Stimulated activated naive CD4-positive, alpha-beta T cell treated with Interleukin-2 at 50 U/mL for 16 hours (primary cell): ENCODE results near the gene ABCA9.
"Not testable (repeated sequence)": the region's sequence is repeated elsewhere in the genome, so short reads cannot be mapped to it uniquely, and the experiment has no call there.

Experiments used
- DNase-seq: peaks from one replicate; lab custom pipeline; 2025; lab: John Stamatoyannopoulos, UW

ABCA9 gene, protein sequence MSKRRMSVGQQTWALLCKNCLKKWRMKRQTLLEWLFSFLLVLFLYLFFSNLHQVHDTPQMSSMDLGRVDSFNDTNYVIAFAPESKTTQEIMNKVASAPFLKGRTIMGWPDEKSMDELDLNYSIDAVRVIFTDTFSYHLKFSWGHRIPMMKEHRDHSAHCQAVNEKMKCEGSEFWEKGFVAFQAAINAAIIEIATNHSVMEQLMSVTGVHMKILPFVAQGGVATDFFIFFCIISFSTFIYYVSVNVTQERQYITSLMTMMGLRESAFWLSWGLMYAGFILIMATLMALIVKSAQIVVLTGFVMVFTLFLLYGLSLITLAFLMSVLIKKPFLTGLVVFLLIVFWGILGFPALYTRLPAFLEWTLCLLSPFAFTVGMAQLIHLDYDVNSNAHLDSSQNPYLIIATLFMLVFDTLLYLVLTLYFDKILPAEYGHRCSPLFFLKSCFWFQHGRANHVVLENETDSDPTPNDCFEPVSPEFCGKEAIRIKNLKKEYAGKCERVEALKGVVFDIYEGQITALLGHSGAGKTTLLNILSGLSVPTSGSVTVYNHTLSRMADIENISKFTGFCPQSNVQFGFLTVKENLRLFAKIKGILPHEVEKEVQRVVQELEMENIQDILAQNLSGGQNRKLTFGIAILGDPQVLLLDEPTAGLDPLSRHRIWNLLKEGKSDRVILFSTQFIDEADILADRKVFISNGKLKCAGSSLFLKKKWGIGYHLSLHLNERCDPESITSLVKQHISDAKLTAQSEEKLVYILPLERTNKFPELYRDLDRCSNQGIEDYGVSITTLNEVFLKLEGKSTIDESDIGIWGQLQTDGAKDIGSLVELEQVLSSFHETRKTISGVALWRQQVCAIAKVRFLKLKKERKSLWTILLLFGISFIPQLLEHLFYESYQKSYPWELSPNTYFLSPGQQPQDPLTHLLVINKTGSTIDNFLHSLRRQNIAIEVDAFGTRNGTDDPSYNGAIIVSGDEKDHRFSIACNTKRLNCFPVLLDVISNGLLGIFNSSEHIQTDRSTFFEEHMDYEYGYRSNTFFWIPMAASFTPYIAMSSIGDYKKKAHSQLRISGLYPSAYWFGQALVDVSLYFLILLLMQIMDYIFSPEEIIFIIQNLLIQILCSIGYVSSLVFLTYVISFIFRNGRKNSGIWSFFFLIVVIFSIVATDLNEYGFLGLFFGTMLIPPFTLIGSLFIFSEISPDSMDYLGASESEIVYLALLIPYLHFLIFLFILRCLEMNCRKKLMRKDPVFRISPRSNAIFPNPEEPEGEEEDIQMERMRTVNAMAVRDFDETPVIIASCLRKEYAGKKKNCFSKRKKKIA (N-terminal part only)

GRCh38 chr17:69060822-69061221, at the start of gene ABCA9:
ABCA9 (minus strand) TSS chr17:69060927; CDS start chr17:69051126, 9,801 bp downstream.
- DNase-seq = no peak

DNA sequence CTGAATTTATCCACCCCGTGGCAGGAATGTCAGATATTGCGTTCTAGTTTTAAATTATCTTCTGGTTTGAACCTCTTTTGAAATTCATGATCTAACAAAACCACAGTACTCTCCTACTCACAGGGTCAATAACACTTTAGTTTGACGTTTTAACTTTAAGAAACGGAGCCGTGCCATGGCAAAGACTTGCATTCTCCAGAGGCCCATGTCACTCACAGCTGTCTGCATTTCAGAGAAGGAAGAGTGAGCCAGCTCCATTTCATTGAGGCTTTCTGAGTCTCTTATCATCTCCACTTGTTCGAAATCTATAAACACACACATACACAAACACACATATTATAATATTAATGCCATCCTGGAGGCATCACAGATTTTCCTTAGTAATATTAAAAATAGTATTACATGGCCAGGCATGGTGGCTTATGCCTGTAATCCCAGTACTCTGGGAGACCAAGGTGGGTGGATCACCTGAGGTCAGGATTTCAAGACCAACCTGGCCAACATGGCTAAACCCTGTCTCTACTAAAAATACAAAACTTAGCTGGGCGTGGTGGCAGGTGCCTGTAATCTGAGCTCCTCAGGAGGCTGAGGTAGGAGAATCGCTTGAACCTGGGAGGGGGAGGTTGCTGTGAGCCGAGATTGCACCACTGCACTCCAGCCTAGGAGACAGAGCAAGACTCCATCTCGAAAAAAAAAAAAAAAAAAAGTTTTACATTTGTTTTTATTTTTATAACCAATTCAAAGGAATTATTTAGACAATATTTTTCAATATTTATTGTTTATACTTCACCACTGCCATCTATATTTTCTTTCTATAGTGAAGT, 45.4 kb upstream of the ABCA9 start:
- no peak for DNase-seq

DNA sequence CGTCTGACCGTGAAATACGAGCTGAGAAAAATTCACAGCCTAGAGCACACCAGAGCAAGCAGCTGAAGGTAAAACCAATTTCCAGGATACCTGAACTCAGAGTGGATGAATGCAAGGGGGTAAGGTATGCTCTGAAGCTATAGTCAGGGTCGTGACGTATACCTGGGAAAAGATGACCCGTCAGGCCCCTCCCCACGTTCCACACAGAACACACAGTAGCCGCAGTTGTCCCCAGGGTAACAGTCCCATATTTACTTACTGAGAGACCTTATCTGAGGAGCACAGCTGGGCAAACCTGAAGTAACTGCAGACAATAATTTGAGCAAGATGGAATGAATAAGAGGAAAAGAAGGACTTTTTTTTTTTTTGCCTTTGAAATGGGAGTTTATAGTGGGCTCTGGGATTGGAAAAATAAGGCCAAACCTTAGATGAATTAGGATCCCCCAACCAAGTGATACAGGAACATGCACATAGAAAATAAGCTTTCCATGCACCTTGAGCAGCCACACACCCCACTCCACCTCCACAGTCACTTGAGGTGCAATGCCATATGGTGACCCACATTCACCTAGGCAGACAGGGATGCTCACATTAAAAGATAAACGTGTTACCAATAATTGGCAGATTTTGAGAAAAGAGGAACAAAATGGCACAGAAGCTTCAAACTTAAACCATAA, 43.0 kb upstream of the ABCA9 start:
- no peak for DNase-seq

DNA sequence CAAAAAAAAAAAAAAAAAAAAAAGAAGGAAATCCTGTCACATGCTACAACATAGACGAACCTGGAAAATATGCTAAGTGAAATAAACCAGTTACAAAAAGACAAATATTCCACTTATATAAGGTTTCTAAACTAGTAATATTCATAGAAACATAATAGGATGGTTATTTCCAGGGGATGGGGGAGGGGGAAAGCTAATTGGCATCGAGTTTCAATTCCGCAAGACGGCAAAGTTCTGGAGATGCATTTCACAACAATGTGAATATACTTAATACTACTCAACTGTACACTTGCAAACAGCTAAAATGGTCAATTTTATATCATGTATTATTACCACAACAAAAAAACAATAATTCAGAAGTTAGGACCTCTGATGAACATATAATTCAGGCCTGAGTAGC, 37.9 kb upstream of the ABCA9 start:
- DNase-seq = no peak

DNA sequence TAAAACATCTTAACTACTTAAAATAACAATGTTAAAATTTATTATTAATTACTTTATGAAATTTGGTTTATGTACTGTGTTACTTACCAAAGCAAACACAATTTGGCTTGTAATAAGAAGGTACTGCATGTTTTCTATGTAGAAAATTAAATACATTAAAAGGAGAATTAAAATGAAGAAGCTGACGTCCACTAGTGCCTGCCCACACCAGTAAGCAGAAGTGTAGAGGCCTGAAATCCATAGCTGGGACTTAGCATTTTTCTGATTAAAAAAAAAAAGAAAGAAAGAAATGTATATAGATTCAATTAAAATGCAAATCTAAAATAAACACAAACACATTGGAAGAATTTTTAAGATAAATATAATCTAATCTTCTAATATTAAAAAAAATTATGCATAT, 35.8 kb upstream of the ABCA9 start:
- no peak for DNase-seq

- no peak for DNase-seq
Observed at GRCh38 chr17:69093995-69094394, 33.3 kb upstream of the ABCA9 start.

- no peak for DNase-seq
Observed at GRCh38 chr17:69093279-69093789, 32.6 kb upstream of the ABCA9 start.

DNA sequence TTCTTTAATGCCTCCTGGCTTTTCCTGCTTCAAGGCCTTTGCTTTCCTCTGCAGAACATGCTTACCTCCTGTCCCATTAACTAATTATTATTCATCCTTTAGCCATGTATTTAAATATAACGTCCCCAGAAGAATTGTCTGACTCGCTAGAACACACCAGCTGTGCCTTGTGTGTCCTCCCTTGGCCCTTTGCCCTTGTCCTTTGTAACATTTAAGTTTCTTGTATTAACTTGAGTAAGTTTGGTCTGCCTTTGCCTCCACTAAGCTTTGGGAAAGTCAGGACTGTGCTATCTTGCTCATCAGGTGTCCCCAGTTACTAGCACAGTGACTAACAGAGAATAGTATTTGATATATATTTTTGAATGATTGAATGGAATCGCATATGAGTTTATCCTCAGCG, 29.6 kb upstream of the ABCA9 start:
- no peak for DNase-seq

DNA sequence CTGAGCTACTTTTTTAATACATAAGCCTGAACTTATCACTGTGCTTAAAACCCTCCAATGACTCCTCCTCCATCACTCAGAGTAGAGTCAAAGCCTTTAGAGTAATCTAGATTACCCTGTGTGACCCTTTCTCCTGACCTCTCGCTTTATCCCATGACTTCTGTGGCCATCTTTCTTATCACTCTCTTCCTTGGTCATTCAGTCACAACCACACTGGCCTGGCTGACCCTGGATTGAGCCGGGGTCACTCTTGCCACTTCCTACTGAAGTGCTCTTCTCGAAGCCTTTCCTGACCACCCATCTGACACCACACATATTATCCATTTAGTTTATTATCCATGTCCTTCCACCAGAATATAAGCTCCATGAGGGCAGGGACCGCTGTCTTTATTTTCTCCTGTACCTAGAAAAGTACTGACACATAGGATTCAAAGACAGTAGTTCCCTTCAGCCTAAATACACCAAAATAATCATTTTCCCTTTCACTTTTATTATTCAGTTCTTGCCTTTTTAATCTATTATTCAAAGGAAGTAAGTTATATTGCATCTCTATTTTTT, 28.0 kb upstream of the ABCA9 start:
- DNase-seq = no peak

DNA sequence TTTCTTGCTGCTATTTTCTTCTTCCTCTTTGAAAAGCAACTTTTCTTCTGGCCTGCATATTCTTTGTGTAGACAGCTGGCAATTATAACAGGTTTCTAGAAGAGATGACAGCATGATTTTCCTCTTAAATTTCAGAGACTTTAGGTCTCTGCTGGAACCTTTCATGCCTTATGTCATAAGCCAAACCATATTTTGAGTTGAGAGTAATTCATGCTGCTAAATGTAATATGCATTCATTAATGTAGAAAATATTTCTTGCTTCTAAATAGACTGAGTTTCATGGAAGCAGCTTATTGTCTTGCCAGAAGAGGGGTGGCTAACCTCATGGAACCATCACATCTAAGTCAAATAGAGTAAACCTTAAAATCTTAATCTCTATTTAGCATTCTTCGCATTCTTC, 25.9 kb upstream of the ABCA9 start:
- no peak for DNase-seq

DNA sequence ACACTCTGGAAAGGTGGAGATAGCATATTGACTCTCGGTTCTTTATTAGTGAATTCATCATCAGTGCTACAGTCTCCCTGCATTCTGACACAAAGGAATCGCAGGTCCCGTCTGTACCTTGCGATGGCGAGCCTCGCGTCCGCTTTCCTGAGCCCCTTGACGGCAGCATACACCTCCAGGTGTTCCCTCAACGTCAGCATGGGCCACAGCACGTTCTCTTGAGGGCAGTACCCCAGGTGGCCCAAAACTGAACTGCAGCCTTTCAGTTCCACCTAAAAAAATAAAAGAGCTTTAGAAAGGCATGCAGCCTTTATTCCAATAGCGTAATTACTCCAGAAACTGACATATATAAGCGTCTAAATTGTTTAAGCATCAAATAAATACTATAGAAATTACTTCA, 24.2 kb upstream of the ABCA9 start:
- DNase-seq = no peak

- DNase-seq = no peak
Observed at GRCh38 chr17:69082696-69083095, 22.0 kb upstream of the ABCA9 start.

- no peak for DNase-seq
Observed at GRCh38 chr17:69078864-69079263, 18.1 kb upstream of the ABCA9 start.

GRCh38 chr17:69075823-69076222, 15.1 kb upstream of the ABCA9 start:
- DNase-seq = no peak

- not testable (repeated sequence) for DNase-seq
Observed at GRCh38 chr17:69073392-69073791, 12.7 kb upstream of the ABCA9 start.

DNA sequence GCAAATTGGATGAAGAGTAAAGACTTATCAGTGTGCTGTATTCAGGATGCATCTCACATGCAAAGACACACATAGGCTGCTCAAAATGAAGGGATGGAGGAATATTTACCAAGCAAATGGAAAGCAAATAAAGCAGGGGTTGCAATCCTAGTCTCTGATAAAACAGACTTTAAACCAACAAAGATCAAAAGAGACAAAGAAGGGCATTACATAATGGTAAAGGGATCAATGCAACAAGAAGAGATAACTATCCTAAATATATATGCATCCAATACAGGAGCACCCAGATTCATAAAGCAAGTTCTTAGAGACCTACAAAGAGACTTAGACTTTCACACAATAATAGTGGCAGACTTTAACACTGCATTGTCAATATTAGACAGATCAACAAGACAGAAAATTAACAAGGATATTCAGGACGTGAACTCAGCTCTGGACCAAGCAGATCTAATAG, 12.1 kb upstream of the ABCA9 start:
- DNase-seq = not testable (repeated sequence)

DNA sequence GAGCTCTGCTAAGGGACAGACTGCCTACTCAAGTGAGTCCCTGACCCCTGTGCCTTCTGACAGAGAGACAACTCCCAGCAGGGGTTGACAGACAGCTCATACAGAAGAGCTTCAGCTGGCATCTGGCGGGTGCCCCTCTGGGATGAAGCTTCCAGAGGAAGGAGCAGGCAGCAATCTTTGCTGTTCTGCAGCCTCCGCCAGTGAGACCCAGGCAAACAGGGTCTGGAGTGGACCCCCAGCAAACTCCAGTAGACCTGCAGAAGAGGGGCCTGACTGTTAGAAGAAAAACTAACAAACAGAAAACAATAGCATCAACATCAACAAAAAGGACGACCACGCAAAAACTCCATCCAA, 10.5 kb upstream of the ABCA9 start:
- not testable (repeated sequence) for DNase-seq

GRCh38 chr17:69070378-69071232, 9.9 kb upstream of the ABCA9 start:
- DNase-seq = not testable (repeated sequence)

DNA sequence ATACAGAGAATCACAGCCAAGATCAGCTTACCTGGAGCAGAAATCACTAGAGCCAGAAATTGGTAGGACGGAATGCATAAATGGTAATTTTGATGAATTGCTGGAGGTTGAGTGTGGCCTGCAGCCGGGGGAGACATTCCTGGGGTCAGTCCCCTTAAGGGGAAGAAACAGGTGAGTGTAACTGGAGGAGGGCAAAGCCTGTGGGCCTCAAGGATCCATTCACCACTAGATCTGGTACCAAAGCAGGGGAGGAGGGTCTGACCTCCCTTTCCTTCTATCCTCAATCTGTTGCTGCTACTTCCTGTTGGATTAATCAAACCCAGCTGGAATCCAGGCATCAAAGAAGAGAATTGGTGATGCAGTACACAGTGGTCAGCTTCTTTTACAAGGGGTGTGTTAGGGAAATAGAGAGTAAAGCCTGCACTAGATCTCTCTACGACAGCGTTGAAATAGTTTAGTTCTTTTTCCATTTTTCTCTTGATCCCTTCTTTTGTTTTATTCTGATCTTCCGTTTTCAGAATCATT, 8.6 kb upstream of the ABCA9 start:
- DNase-seq = no peak
